OCI-LY7 (cell line): ENCODE results near the gene RTN4R. TPM values are rescaled to one million over a fixed set of nuclear protein-coding genes. Genes with fewer than 3 reads are reported as not detected.
"Not testable (repeated sequence)": the region's sequence is repeated elsewhere in the genome, so short reads cannot be mapped to it uniquely, and the experiment has no call there.

Experiments
- BruUV-seq: library from RNA; stranded (reverse); fragments of 400-500 nt; replicated peaks from 2 replicates; lab custom pipeline; 2021; lab: Mats Ljungman, UMichigan
- CTCF ChIA-PET: fragments of 300-600 bp; sonication (Branson Sonifier 250); formaldehyde crosslinking; loops from one replicate; lab custom pipeline; 2022; ENCODE audit warnings: antibody characterized with exemption; ENCODE audit not compliant: unreplicated experiment; lab: Charles Lee
- POLR2A ChIA-PET: fragments of 300-600 bp; sonication (Branson Sonifier 250); formaldehyde crosslinking; loops from one replicate; lab custom pipeline; 2022; ENCODE audit warnings: antibody characterized with exemption; lab: Charles Lee
- DNase-seq: peaks from one replicate; pipeline ENCODE4 v3.0.0-alpha.2; 2015; ENCODE audit warnings: low spot score
- H2AFZ ChIP-seq: fragments of 200-600 bp; sonication (generic), shearing (Covaris generic); 2 replicates; pipeline ENCODE4 v1.6.1; 2014; ENCODE audit warnings: mild to moderate bottlenecking, antibody characterized with exemption, low read length, moderate library complexity
- H3K27ac ChIP-seq: fragments of 200-600 bp; sonication (generic); 2 replicates; pipeline ENCODE4 v1.5.1; 2014; ENCODE audit warnings: mixed run types, low read depth, mild to moderate bottlenecking, moderate library complexity, low read length, inconsistent platforms; ENCODE audit not compliant: poor library complexity, severe bottlenecking
- H3K36me3 ChIP-seq: fragments of 200-600 bp; sonication (generic); 2 replicates; pipeline ENCODE4 v1.6.1; 2014; ENCODE audit warnings: mild to moderate bottlenecking, antibody characterized with exemption, low read length, moderate library complexity, mixed read lengths; ENCODE audit not compliant: insufficient read depth
- H3K4me1 ChIP-seq: fragments of 200-600 bp; sonication (generic); 2 replicates; pipeline ENCODE4 v1.5.1; 2014; ENCODE audit warnings: mild to moderate bottlenecking, low read length; ENCODE audit not compliant: insufficient read depth, poor library complexity, severe bottlenecking
- H3K4me2 ChIP-seq: fragments of 200-600 bp; sonication (generic); 2 replicates; pipeline ENCODE4 v1.6.1; 2014; ENCODE audit warnings: mild to moderate bottlenecking, low read length
- H3K4me3 ChIP-seq: fragments of 200-600 bp; sonication (generic); 2 replicates; pipeline ENCODE4 v1.5.1; 2014; ENCODE audit warnings: mild to moderate bottlenecking, low read depth, low read length; ENCODE audit not compliant: poor library complexity, severe bottlenecking
- H3K79me2 ChIP-seq: fragments of 200-600 bp; sonication (generic); 2 replicates; pipeline ENCODE4 v1.6.1; 2016; ENCODE audit warnings: low read depth, mild to moderate bottlenecking, low read length, moderate library complexity, mixed read lengths; ENCODE audit not compliant: insufficient read depth
- H3K9me2 ChIP-seq: fragments of 200-600 bp; sonication (generic); 2 replicates; pipeline ENCODE4 v1.6.1; 2016; ENCODE audit warnings: mild to moderate bottlenecking, low read length, mixed read lengths; ENCODE audit not compliant: insufficient read depth
- H3K9me3 ChIP-seq: fragments of 200-600 bp; sonication (generic); 2 replicates; pipeline ENCODE4 v1.6.1; 2014; ENCODE audit warnings: mild to moderate bottlenecking, mixed run types, low read length, mixed read lengths
- H4K20me1 ChIP-seq: fragments of 200-600 bp; sonication (generic); 2 replicates; pipeline ENCODE4 v1.6.1; 2014; ENCODE audit warnings: mild to moderate bottlenecking, antibody characterized with exemption, low read length, moderate library complexity, mixed read lengths; ENCODE audit not compliant: insufficient read depth
- EZH2phosphoT487 ChIP-seq: fragments of 200-600 bp; sonication (generic); IDR thresholded peaks from 2 replicates; pipeline ENCODE4 v1.6.1; 2018; ENCODE audit warnings: low read depth, borderline replicate concordance, mild to moderate bottlenecking, mixed run types, antibody characterized with exemption, low read length, moderate library complexity, mixed read lengths
- intact Hi-C: fragments of 100-400 bp; cut with micrococcal nuclease; formaldehyde crosslinking; loops from one replicate; pipeline ENCODE4 v1.10.0; 2022; ENCODE audit not compliant: unreplicated experiment
- total RNA-seq, 2 experiments: library from RNA; depleted of rRNA in 1 of 2; stranded (reverse); fragments of >200 nt in 1 of 2; shearing (Covaris generic) in 1 of 2; gene quantifications; 2 replicates each; pipeline ENCODE4 v1.2.3, GENCODE V29; 2014 to 2022
- TF ChIP-seq, protein P1 (sequence below): fragments of 200-600 bp; sonication (generic); conservative IDR thresholded peaks from 2 replicates; pipeline ENCODE4 v1.5.1; 2014; ENCODE audit warnings: mild to moderate bottlenecking, antibody characterized with exemption, low read length, moderate library complexity, mixed read lengths

The RTN4R gene
- total RNA-seq, 2 experiments from 2014 or later, result not detected

DNA sequence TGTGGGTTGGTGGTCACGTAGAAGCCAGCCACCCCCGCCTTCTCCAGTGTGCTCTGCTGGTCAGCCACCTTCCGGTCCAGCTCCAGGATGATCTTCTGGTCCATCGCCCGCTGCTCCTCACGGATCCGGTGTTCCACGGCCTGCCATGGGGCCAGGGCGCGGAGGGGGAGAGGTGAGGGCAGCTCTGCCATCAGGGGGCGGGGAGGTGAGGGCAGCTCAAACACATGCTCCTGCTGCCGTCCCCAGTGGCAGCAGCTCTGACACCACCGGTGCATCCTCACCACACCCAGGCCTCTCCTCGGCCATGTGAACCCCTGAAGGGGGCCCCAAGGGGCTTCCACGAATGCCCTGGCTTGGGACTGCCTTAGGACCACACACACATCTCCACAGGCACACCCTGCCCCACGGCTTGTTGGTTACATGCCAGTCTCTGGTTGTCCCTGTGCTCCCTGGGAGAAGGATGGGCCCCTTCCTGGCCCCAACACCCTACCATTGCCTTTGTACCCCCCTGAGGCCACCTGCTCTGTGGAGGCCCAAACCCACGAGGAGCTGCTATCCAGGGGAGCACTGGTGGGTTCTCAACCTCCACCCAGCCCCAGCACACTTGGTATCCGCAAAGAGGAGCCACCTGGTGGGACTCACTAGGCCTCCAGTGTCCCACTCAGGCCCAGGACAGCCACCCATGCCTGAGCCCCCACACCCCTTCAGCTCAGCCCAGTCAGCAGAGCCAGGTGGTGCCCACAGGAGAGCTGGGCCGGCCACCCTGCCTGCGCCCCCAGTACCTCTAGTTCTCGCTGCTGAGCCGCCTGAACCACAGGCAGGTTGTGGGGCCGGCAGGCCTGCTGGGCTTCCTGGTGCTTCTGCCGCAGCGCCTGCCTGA lies 47.5 kb upstream of the RTN4R start:
- 0 out of 2 replicates have a peak, but pooled peaks cover 6% of the 10 kb centered on the region for H4K20me1 ChIP-seq
- H3K27ac ChIP-seq, result no peak overlapping the region
- no peak overlapping the region for H3K4me3 ChIP-seq
- H3K36me3 ChIP-seq, result no peaks in the 10 kb centered on the region
- CTCF ChIA-PET, result no interaction called here
- no peaks in the 10 kb centered on the region for H3K79me2 ChIP-seq
- no peaks in the 10 kb centered on the region for H3K9me3 ChIP-seq
- no TSS peak for BruUV-seq
- POLR2A ChIA-PET, result no interaction called here
- peaks cover 17% of the 10 kb centered on the region for H3K4me1 ChIP-seq
- no peak overlapping the region for H2AFZ ChIP-seq
- H3K4me2 ChIP-seq, result no peak overlapping the region
- intact Hi-C loops, result no loop called here
- H3K9me2 ChIP-seq, result no peaks in the 10 kb centered on the region
- no peak for DNase-seq
- no peak for TF ChIP-seq EZH2phosphoT487
- TF ChIP-seq, protein P1, sequence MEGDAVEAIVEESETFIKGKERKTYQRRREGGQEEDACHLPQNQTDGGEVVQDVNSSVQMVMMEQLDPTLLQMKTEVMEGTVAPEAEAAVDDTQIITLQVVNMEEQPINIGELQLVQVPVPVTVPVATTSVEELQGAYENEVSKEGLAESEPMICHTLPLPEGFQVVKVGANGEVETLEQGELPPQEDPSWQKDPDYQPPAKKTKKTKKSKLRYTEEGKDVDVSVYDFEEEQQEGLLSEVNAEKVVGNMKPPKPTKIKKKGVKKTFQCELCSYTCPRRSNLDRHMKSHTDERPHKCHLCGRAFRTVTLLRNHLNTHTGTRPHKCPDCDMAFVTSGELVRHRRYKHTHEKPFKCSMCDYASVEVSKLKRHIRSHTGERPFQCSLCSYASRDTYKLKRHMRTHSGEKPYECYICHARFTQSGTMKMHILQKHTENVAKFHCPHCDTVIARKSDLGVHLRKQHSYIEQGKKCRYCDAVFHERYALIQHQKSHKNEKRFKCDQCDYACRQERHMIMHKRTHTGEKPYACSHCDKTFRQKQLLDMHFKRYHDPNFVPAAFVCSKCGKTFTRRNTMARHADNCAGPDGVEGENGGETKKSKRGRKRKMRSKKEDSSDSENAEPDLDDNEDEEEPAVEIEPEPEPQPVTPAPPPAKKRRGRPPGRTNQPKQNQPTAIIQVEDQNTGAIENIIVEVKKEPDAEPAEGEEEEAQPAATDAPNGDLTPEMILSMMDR, result no peak

DNA sequence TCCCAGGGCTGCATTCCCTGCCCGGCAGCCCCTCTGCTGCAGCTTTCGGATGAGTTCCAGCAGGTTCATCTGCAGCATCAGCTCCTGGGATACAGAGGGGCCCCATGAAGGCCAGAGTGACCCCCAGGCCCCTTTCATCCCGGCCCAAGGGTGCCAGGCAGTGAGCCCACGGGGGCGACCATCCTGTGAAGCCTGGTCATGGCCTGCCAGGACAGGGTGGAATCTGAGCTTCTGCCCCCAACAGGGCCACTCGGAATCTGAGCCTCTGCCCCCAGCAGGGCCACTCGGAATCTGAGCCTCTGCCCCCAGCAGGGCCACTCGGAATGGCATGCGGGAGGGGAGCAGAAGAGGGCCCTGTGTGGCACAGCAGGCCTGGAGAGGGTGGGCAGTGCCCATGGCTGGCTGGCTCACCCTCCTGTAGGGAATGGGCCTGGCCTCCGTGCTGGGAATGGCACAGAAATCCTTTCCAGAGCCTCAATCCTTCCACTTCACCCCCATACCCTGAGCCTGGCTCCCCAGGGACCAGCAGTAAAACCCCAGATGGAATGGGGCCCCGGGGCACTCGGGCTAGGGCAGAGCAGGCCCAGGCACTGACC lies 46.7 kb upstream of the RTN4R start:
- H3K4me3 ChIP-seq, H2AFZ ChIP-seq, H3K79me2 ChIP-seq, H3K4me2 ChIP-seq, H3K9me2 ChIP-seq, H3K27ac ChIP-seq, DNase-seq, intact Hi-C loops, BruUV-seq, H3K9me3 ChIP-seq, POLR2A ChIA-PET, H3K36me3 ChIP-seq, CTCF ChIA-PET, H4K20me1 ChIP-seq: not testable (repeated sequence)
- peaks cover 15% of the 10 kb centered on the region for H3K4me1 ChIP-seq

DNA sequence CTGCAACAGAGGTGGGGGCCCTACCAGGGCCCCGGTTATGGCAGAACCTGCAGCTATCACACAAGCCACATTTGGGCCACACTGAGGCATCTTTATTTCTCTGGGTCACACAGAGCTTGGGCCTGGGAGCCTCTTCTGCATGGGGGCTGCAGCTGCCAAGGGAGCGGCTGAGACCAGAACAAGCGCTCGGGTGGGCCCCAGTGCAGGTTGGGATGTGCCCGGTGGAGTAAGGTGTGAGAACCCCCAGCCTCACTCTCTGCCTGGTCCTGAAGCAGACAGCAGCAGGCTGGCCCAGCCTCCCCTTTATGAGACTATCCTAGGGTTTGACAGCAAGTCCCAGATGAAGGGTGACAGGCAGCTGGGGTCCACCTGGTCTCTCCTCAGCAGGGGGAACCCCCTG lies 46.1 kb upstream of the RTN4R start:
- POLR2A ChIA-PET, H3K9me2 ChIP-seq, H3K79me2 ChIP-seq, H3K36me3 ChIP-seq, BruUV-seq, CTCF ChIA-PET, DNase-seq, intact Hi-C loops, H3K4me3 ChIP-seq, H2AFZ ChIP-seq, H3K9me3 ChIP-seq, H3K4me2 ChIP-seq, H4K20me1 ChIP-seq, H3K27ac ChIP-seq: not testable (repeated sequence)
- peaks cover 15% of the 10 kb centered on the region for H3K4me1 ChIP-seq

DNA sequence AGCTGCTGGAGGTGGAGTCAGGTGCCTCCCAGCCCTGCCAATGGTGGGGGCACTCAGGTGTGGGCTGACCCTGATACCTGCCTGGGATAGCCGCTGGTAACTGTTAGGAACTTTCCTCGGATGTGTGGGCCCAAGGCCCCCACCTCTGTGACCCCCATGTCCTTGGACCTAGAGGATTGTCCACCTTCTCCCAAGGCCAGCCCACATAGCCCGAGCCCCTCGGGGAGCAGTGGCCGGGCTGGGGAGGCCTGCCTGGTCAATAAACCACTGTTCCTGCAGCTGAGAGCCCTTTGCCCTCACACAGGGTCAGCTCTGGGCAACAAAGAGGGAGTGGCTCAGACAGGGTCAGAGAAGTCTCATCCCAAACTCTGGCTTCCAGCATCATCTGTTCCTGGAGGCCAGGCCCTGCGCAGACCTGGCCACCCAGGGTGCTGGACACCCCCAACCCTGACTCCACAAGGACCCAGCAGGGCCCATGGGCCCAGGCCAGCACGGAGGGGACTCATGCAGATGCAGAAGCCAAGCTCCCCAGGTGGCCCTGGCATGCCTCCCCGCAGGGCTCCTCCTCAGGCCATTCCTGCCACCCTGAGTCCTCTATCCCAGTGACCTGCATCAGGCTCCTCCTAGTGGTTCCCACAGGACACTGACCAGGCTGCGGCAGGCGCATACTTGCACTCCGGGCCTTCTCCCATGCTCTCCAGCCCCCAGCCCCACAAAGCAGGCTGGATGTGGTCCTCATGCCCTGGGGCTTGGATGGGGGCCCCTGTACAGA lies 45.4 kb upstream of the RTN4R start:
- not testable (repeated sequence) for H2AFZ ChIP-seq, BruUV-seq

More for the DNA sequence above, 45.4 kb upstream of the RTN4R start:
- DNase-seq, H4K20me1 ChIP-seq, CTCF ChIA-PET, H3K4me2 ChIP-seq, H3K79me2 ChIP-seq, intact Hi-C loops, H3K36me3 ChIP-seq, H3K4me1 ChIP-seq, H3K9me2 ChIP-seq, H3K4me3 ChIP-seq, H3K9me3 ChIP-seq, H3K27ac ChIP-seq, POLR2A ChIA-PET: not testable (repeated sequence)
